Esophagus squamous epithelium (tissue), 5 donors: ENCODE measurements around the gene ALPL. TPM values are rescaled to one million over a fixed set of nuclear protein-coding genes. Genes with fewer than 3 reads are reported as not detected.
"Not testable (repeated sequence)": the region's sequence is repeated elsewhere in the genome, so short reads cannot be mapped to it uniquely, and the experiment has no call there.

Experiments
- DNase-seq: peaks from one replicate; lab custom pipeline; 2025; lab: John Stamatoyannopoulos, UW
- H3K27ac ChIP-seq, 4 donors: fragments of 200-600 bp; sonication (generic); one replicate each; pipeline ENCODE4 v1.5.1; 2016 to 2019; ENCODE audit warnings: mild to moderate bottlenecking in 1 of 4
- H3K27me3 ChIP-seq, 4 donors: fragments of 200-600 bp; sonication (generic); 1 replicate in 3 of 4; 2 replicates in 1 of 4; pipeline versions ENCODE4 v1.5.1 to v1.6.0; 2017 to 2021; ENCODE audit warnings: antibody characterized with exemption in 1 of 4
- H3K36me3 ChIP-seq, 3 donors: fragments of 200-600 bp; sonication (generic); one replicate each; pipeline ENCODE4 v1.5.1; 2016 to 2019
- H3K4me1 ChIP-seq, 3 donors: fragments of 200-600 bp; sonication (generic); one replicate each; pipeline ENCODE4 v1.5.1; 2017 to 2019
- H3K4me3 ChIP-seq, 4 donors: fragments of 200-600 bp; sonication (generic); 1 replicate in 3 of 4; 2 replicates in 1 of 4; pipeline ENCODE4 v1.5.1; 2016 to 2019; ENCODE audit warnings: mild to moderate bottlenecking in 2 of 4, moderate library complexity in 1 of 4
- H3K9me3 ChIP-seq, 3 donors: fragments of 200-600 bp; sonication (generic); one replicate each; pipeline ENCODE4 v1.5.1; 2016 to 2019
- CTCF ChIP-seq, 6 experiments: fragments of 450-650 bp in 4 of 6; fragments of 200-600 bp in 2 of 6; sonication (generic) in 2 of 6; IDR thresholded peaks; one replicate each; pipeline ENCODE4 v1.5.1; 2016 to 2019; ENCODE audit warnings: antibody characterized with exemption in 6 of 6, mild to moderate bottlenecking in 4 of 6, moderate library complexity in 4 of 6
- POLR2A ChIP-seq, 4 donors: fragments of 450-650 bp; IDR thresholded peaks; one replicate each; pipeline ENCODE4 v1.6.1; 2017; ENCODE audit warnings: antibody characterized with exemption in 4 of 4, mild to moderate bottlenecking in 4 of 4, moderate library complexity in 3 of 4
- WGBS, 2 donors: methylation state at CpG; one replicate each; pipeline ENCODE4 v1.1.5; 2018; 5-methylcytosine and 5-hydroxymethylcytosine counted together
- intact Hi-C: fragments of 100-400 bp; cut with DNase I; formaldehyde crosslinking; loops from one replicate; pipeline ENCODE4 v1.15.0; 2022
- total RNA-seq, 4 donors: library from RNA; depleted of rRNA; stranded (reverse); fragments of >200 nt; gene quantifications; one replicate each; pipeline ENCODE4 v1.1.0, GENCODE V29; 2016
- donor health status: DM: yes; HTN: yes; CAD: no.

Gene ALPL
- total RNA-seq: 1 to 10 TPM; 3.2 to 6.4 (median 4.7) TPM

DNA sequence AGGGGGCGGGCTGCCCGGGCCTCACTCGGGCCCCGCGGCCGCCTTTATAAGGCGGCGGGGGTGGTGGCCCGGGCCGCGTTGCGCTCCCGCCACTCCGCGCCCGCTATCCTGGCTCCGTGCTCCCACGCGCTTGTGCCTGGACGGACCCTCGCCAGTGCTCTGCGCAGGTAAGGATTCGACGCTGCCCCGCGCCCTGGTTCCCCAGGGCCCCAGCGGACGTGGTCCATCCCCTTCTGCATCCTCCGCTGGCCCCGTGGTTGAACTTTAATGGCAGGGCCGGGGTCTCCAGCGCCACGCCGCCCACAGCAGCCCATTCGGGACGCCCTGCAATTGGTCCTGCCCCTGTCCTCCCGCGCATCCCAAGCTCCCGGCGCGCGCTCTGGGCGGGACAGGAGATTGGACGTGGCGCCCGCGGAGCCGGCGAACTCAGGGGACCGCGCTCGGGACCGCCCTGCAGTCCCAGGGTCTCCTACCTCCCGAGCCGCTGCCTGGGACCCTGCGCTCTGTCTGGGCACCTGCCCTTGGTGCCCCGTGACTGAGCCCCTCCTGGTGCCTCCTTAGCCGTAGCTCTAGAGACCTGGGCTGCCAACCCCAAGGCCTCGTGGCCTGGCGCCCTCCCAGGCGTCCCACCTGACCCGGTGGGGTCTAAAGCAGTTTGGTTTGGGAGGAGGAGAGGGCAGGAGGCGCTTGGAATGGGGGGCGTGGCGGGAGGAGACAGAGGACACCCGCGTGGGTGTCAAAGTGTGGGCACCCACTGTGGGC lies at the start of gene ALPL:
TSS of gene ALPL (plus strand) at position 73 of the 762 bp plus-strand sequence. CDS start 44,659 bp downstream, outside the sequence.
- H3K27me3 ChIP-seq: peaks cover 4 to 97% (median 11%) of the 10 kb centered on the region in 4 donors
- peaks cover 8 to 15% (median 11%) of the 10 kb centered on the region in 3 donors for H3K4me1 ChIP-seq
- peak within 1 kb of the TSS; percentile 3 to 58 (median 33) for H3K4me3 ChIP-seq
- WGBS, 2 donors: 10 to 20% methylated on average over 1 to 9 of the region's 67 CpGs
- no peak for DNase-seq
- no peak for TF ChIP-seq CTCF (IDR thresholded peaks at IDR 0.05)
- no peak for TF ChIP-seq POLR2A (IDR thresholded peaks at IDR 0.05)
- no peaks in the 10 kb centered on the region for H3K9me3 ChIP-seq
- no peaks in the 10 kb centered on the region for H3K36me3 ChIP-seq
- H3K27ac ChIP-seq: no peak within 1 kb of the TSS
- intact Hi-C loops: no loop called here

- H3K4me3 ChIP-seq, H3K27me3 ChIP-seq, DNase-seq, H3K27ac ChIP-seq, H3K36me3 ChIP-seq, intact Hi-C loops, H3K4me1 ChIP-seq, H3K9me3 ChIP-seq: not testable (repeated sequence)
Observed at GRCh38 chr1:21465127-21465526, 44.1 kb upstream of the ALPL start.

GRCh38 chr1:21467946-21468345 lies 41.3 kb upstream of the ALPL start:
- H3K36me3 ChIP-seq: peaks cover 0 to 30% (median 0%) of the 10 kb centered on the region in 3 donors
- intact Hi-C loops, DNase-seq, H3K4me3 ChIP-seq, H3K4me1 ChIP-seq, H3K27ac ChIP-seq, H3K27me3 ChIP-seq, H3K9me3 ChIP-seq: not testable (repeated sequence)
- WGBS, 2 donors: 65 to 71% methylated on average over 4 of the region's 4 CpGs

DNA sequence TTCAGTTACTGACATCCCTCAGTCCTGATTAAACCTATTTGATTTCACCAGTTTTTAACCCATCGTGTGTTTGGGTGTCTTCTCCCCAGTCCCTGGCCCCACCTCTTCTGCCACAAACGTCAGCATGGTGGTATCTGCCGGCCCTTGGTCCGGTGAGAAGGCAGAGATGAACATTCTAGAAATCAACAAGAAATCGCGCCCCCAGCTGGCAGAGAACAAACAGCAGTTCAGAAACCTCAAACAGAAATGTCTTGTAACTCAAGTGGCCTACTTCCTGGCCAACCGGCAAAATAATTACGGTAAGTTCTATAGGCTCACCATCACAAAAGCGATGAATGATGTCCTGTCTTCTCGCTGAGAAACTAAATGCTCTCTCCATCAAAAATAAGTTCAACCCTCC lies 40.6 kb upstream of the ALPL start:
- H3K27me3 ChIP-seq: no peaks in the 10 kb centered on the region
- H3K4me3 ChIP-seq: no peak overlapping the region
- H3K27ac ChIP-seq: no peak overlapping the region
- peak in 4 of 6 experiments; percentile 14 to 34 (median 20) for TF ChIP-seq CTCF (IDR thresholded peaks at IDR 0.05)
- no peak for TF ChIP-seq POLR2A (IDR thresholded peaks at IDR 0.05)
- 40 to 62% methylated on average over 10 of the region's 10 CpGs for WGBS, 2 donors
- no peak for DNase-seq
- H3K9me3 ChIP-seq: no peaks in the 10 kb centered on the region
- H3K4me1 ChIP-seq: no peaks in the 10 kb centered on the region
- intact Hi-C loops: no loop called here
- H3K36me3 ChIP-seq: peaks cover 0 to 36% (median 0%) of the 10 kb centered on the region in 3 donors

DNA sequence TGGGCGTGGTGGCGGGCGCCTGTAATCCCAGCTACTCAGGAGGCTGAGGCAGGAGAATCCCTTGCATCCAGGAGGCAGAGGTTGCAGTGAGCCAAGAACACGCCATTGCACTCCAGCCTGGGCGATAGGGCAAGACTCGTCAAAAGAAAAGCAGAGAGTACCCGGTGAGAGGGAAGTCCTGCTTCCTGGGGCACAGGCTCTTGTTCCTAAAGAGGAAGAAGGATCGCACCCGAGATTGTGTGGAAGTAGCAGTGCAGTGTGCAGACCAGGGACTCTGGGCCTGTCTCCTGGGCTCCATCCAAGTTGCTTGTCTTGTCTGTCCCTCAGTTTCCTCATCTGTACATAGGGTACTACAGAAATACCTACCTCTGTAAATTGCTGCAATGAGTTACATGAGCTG lies 39.6 kb upstream of the ALPL start:
- 90 to 100% methylated on average over 1 to 9 of the region's 9 CpGs for WGBS, 2 donors
- TF ChIP-seq POLR2A (IDR thresholded peaks at IDR 0.05) (no peak), CTCF (IDR thresholded peaks at IDR 0.05) (no peak)
- Histone ChIP-seq H3K4me1 (no peaks in the 10 kb centered on the region), H3K27ac (no peak overlapping the region), H3K9me3 (no peaks in the 10 kb centered on the region), H3K4me3 (no peak overlapping the region), H3K36me3 (peaks cover 0 to 38% (median 0%) of the 10 kb centered on the region in 3 donors), H3K27me3 (no peaks in the 10 kb centered on the region)
- intact Hi-C loops: no loop called here
- no peak for DNase-seq

DNA sequence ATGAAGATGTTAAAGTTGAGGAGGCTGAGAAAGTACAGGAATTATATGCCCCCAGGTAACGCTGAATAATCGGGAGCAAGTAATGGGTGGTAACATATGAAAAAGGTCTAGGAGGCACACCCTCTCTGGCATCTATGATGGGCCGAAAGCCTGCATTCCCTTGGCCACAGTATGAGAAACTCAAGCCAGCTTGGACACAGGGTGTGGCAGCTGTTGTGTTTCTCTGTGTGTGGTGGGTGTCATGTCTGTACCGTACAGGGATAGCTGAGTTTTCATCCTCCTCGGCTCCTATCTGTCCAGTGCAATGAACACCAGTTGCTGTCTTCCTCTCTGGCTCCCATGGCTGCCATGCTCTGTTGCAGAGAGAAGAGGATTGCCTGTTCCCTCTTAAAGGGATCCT lies 36.4 kb upstream of the ALPL start:
- TF ChIP-seq CTCF (IDR thresholded peaks at IDR 0.05) (no peak), POLR2A (IDR thresholded peaks at IDR 0.05) (no peak)
- H3K36me3 ChIP-seq: peaks cover 0 to 48% (median 0%) of the 10 kb centered on the region in 3 donors
- no peaks in the 10 kb centered on the region for H3K9me3 ChIP-seq
- no peak for DNase-seq
- intact Hi-C loops: no loop called here
- H3K4me1 ChIP-seq: no peaks in the 10 kb centered on the region
- no peaks in the 10 kb centered on the region for H3K27me3 ChIP-seq
- 84 to 90% methylated on average over 5 of the region's 5 CpGs for WGBS, 2 donors
- H3K4me3 ChIP-seq: no peak overlapping the region
- H3K27ac ChIP-seq: no peak overlapping the region
